ENCODE measurements around the gene PMEPA1.

DNA sequence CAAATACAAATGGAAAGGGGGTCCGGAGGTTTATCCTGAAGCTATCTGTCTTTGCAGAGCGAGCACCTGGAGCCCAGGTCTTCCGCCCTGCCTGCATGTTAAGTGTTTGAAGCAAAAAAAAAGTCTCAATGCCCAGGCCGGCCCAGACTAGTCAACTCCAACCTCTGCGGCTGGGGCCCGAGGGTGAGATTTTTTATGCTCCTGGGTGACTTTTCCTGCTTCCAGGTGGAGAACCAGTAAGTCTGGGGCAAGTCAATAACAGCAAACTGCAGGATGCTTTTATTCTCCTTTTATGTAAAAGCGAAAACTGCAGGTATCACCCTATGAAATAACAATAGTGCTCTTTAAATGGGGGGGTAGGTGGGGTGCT is 87.6 kb downstream of the PMEPA1 start:
- TF ChIP-seq ELF4 (IDR thresholded peaks at IDR 0.05) (no peak), FOXK2 (IDR thresholded peaks at IDR 0.05) (no peak), FOXA1 (IDR thresholded peaks at IDR 0.05) (no peak), CTBP1 (IDR thresholded peaks at IDR 0.05; ENCODE audit: borderline replicate concordance) (no peak)

Measured in HEK293T (cell line).